Astrocyte (in vitro differentiated cells and primary cell): ENCODE results near the gene AKR1A1. TPM values are rescaled to one million over a fixed set of nuclear protein-coding genes. Genes with fewer than 3 reads are reported as not detected.
A peak's percentile ranks its signal among the peaks of the same experiment; 100 is the strongest.

ENCODE experiments used
- DNase-seq: peaks from one replicate; pipeline ENCODE4 v3.0.0-alpha.2; 2010; ENCODE audit warnings: low read depth
- FAIRE-seq: peaks from 2 replicates; lab custom pipeline; 2011; peaks lifted over from hg19 to GRCh38; lab: Jason Lieb, UNC
- H2AFZ ChIP-seq: 2 replicates; pipeline ENCODE4 v1.6.0; 2012; ENCODE audit warnings: low read depth, low read length, inconsistent platforms
- H3K27ac ChIP-seq: 2 replicates; pipeline ENCODE4 v1.5.1; 2011; ENCODE audit warnings: low read depth, low read length, inconsistent platforms
- H3K27me3 ChIP-seq: 2 replicates; pipeline ENCODE4 v1.6.0; 2011; ENCODE audit warnings: low read length, inconsistent platforms; ENCODE audit not compliant: insufficient read depth
- H3K36me3 ChIP-seq: 2 replicates; pipeline ENCODE4 v1.5.1; 2011; ENCODE audit warnings: low read length, inconsistent platforms; ENCODE audit not compliant: insufficient read depth
- H3K4me1 ChIP-seq: 2 replicates; pipeline ENCODE4 v1.5.1; 2011; ENCODE audit warnings: low read length, inconsistent platforms; ENCODE audit not compliant: insufficient read depth
- H3K4me2 ChIP-seq: 2 replicates; pipeline ENCODE4 v1.6.0; 2012; ENCODE audit warnings: low read length, inconsistent platforms
- H3K4me3 ChIP-seq: 2 replicates; pipeline ENCODE4 v1.5.1; 2011; ENCODE audit warnings: low read depth, mild to moderate bottlenecking, low read length, inconsistent platforms; ENCODE audit not compliant: insufficient read depth
- H3K79me2 ChIP-seq: 2 replicates; pipeline ENCODE4 v1.6.0; 2012; ENCODE audit warnings: mild to moderate bottlenecking, low read length, inconsistent platforms; ENCODE audit not compliant: insufficient read depth
- H3K9ac ChIP-seq: 2 replicates; pipeline ENCODE4 v1.6.0; 2012; ENCODE audit warnings: mild to moderate bottlenecking, low read length, inconsistent platforms
- H3K9me3 ChIP-seq: 2 replicates; pipeline ENCODE4 v1.5.1; 2012; ENCODE audit warnings: low read depth, mild to moderate bottlenecking, low read length, inconsistent platforms; ENCODE audit not compliant: insufficient read depth
- H4K20me1 ChIP-seq: 2 replicates; pipeline ENCODE4 v1.6.0; 2012; ENCODE audit warnings: low read length, inconsistent platforms; ENCODE audit not compliant: insufficient read depth
- H3K27ac Mint-ChIP-seq: one replicate; pipeline ENCODE4 v1.8.0; 2021; ENCODE audit warnings: mild to moderate bottlenecking, mixed read lengths; ENCODE audit not compliant: unreplicated experiment
- H3K27me3 Mint-ChIP-seq: one replicate; pipeline ENCODE4 v1.8.0; 2021; ENCODE audit warnings: low read depth, mixed read lengths; ENCODE audit not compliant: unreplicated experiment
- H3K36me3 Mint-ChIP-seq: one replicate; pipeline ENCODE4 v1.8.0; 2021; ENCODE audit warnings: low read depth, mixed read lengths; ENCODE audit not compliant: unreplicated experiment
- H3K4me1 Mint-ChIP-seq: one replicate; pipeline ENCODE4 v1.8.0; 2021; ENCODE audit warnings: low read depth, mixed read lengths; ENCODE audit not compliant: unreplicated experiment
- H3K4me3 Mint-ChIP-seq: one replicate; pipeline ENCODE4 v1.8.0; 2021; ENCODE audit warnings: mild to moderate bottlenecking, moderate library complexity, mixed read lengths; ENCODE audit not compliant: unreplicated experiment
- H3K9me3 Mint-ChIP-seq: one replicate; pipeline ENCODE4 v1.8.0; 2021; ENCODE audit warnings: mild to moderate bottlenecking, mixed read lengths; ENCODE audit not compliant: unreplicated experiment
- EZH2 ChIP-seq: IDR thresholded peaks from 2 replicates; pipeline ENCODE4 v1.6.1; 2012; ENCODE audit warnings: mild to moderate bottlenecking, low read length, inconsistent platforms; ENCODE audit not compliant: insufficient read depth
- total RNA-seq: library from RNA; stranded (reverse); gene quantifications from 2 replicates; pipeline ENCODE4 v1.2.1, GENCODE V29; 2021
- TF ChIP-seq, protein P1 (sequence below): IDR thresholded peaks from 2 replicates; pipeline ENCODE4 v1.5.1; 2011; ENCODE audit warnings: low read depth, mild to moderate bottlenecking, inconsistent platforms, low read length, moderate library complexity; ENCODE audit not compliant: insufficient read depth

AKR1A1 gene
- total RNA-seq, 1 donor from 2014 or later = 118 TPM

DNA sequence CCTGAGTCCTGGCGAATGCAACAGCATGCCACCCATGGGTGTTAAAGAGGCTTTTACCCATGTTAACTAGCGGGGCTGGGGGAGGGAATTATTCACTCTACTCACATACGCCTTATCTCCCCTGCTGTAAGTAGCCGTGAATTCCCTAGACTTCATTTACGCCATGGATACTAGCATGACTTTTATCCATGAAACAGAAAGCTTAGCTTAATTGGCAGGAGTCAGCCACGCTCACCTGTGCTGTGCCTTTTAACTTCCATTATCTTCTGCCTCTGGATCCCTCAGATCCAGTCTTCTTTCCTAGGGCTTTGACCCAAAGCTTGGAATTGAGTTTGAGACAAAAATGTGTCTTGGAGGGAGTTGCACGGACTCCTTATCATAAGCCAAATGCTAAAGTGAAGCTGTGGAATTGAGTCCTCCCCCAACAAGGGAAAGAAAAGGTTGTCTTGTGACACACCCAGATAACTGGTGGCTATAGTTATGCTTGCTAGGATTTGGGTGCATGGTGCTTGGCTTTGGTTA, 23.5 kb downstream of the AKR1A1 start:
- H3K9me3 Mint-ChIP-seq = no peaks in the 10 kb centered on the region
- H3K4me2 ChIP-seq = no peak overlapping the region
- H3K4me3 Mint-ChIP-seq = no peak overlapping the region
- no peaks in the 10 kb centered on the region for H3K4me1 ChIP-seq
- H4K20me1 ChIP-seq = peaks cover 16% of the 10 kb centered on the region
- no peak overlapping the region for H3K27ac Mint-ChIP-seq
- H3K36me3 ChIP-seq = peaks cover 19% of the 10 kb centered on the region
- peaks cover 6% of the 10 kb centered on the region for H3K4me1 Mint-ChIP-seq
- no peak overlapping the region for H2AFZ ChIP-seq
- no peak overlapping the region for H3K4me3 ChIP-seq
- DNase-seq (no peak), FAIRE-seq (no peak)
- no peak overlapping the region for H3K27ac ChIP-seq
- TF ChIP-seq EZH2 = no peak
- TF ChIP-seq, protein P1, sequence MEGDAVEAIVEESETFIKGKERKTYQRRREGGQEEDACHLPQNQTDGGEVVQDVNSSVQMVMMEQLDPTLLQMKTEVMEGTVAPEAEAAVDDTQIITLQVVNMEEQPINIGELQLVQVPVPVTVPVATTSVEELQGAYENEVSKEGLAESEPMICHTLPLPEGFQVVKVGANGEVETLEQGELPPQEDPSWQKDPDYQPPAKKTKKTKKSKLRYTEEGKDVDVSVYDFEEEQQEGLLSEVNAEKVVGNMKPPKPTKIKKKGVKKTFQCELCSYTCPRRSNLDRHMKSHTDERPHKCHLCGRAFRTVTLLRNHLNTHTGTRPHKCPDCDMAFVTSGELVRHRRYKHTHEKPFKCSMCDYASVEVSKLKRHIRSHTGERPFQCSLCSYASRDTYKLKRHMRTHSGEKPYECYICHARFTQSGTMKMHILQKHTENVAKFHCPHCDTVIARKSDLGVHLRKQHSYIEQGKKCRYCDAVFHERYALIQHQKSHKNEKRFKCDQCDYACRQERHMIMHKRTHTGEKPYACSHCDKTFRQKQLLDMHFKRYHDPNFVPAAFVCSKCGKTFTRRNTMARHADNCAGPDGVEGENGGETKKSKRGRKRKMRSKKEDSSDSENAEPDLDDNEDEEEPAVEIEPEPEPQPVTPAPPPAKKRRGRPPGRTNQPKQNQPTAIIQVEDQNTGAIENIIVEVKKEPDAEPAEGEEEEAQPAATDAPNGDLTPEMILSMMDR = no peak
- no peak overlapping the region for H3K9ac ChIP-seq
- H3K36me3 Mint-ChIP-seq = peaks cover 5% of the 10 kb centered on the region
- no peaks in the 10 kb centered on the region for H3K79me2 ChIP-seq
- no peaks in the 10 kb centered on the region for H3K27me3 ChIP-seq
- H3K9me3 ChIP-seq = no peaks in the 10 kb centered on the region
- no peaks in the 10 kb centered on the region for H3K27me3 Mint-ChIP-seq

DNA sequence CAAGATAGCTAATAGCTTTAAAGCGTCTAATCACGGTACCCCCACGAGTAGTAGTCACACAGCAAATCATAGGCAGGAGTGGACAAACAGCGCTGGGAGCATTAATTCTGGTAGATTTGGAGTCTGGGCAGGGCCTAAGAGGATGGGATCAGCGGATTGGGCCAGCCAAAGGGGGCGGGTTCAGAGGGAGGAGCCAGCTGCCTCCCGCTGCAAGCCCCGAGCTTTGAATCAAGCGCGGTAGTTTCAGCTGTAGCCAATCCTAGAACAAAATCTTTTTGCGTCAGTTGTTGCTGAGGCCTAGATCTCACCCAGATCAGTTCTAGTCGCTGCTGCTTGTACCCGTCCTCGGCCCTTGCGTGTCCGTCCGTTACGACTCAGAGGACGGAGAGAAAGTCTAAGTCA, 32.6 kb downstream of the AKR1A1 start:
- H3K9ac ChIP-seq = peak overlapping the region; percentile 98
- peaks cover 30% of the 10 kb centered on the region for H4K20me1 ChIP-seq
- TF ChIP-seq, protein P1 = no peak
- TF ChIP-seq EZH2 = no peak
- H3K27ac Mint-ChIP-seq = peak overlapping the region; percentile 87
- peak overlapping the region; percentile 98 for H3K4me3 ChIP-seq
- no peaks in the 10 kb centered on the region for H3K27me3 ChIP-seq
- peak overlapping the region; percentile 95 for H3K27ac ChIP-seq
- DNase-seq (peak; percentile 89), FAIRE-seq (peak; percentile 59)
- no peaks in the 10 kb centered on the region for H3K36me3 ChIP-seq
- H3K9me3 Mint-ChIP-seq = peaks cover 2% of the 10 kb centered on the region
- peak overlapping the region; percentile 100 for H3K4me2 ChIP-seq
- H3K36me3 Mint-ChIP-seq = no peaks in the 10 kb centered on the region
- H3K27me3 Mint-ChIP-seq = no peaks in the 10 kb centered on the region
- peaks cover 41% of the 10 kb centered on the region for H3K79me2 ChIP-seq
- H3K4me3 Mint-ChIP-seq = peak overlapping the region; percentile 99
- H3K4me1 Mint-ChIP-seq = peaks cover 9% of the 10 kb centered on the region
- H3K9me3 ChIP-seq = no peaks in the 10 kb centered on the region
- H3K4me1 ChIP-seq = peaks cover 14% of the 10 kb centered on the region
- peak overlapping the region; percentile 100 for H2AFZ ChIP-seq

DNA sequence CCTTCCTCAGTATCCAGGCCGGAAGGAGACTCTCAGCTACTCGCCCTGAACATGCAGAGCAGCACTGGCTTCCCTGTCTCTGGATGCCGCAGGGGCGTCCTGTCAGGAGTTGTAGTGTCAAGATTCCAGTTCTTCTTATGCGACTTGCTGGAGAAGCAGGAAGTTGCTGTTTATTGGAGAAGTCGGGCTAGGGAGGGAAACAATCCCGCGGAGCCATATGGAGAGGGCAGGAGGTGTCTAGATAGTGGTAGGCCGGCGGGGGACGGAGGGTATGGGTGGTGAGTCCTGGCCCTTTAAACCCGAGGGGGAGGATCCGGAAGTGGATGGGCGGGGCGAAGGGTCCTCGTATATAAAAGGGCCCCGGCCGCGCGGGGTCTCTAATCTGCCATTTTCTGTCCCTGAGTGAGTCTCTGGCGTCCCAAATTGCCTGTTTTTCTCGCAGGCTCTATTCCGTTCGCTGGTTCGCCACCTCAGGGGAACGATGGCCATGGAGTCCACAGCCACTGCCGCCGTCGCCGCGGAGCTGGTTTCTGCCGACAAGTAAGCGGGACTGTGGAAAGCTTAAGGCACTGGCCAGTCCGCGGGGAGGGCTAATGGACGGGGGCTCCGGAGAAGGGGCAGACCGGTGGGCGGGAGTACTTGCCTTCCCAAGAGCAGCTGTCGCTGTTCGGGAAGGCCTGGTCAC, 33.2 kb downstream of the AKR1A1 start, which contains the start of gene NASP:
Gene NASP (plus strand): TSS at position 376 of the 685 bp plus-strand sequence. CDS start 106 bp downstream, at position 482.
- Histone ChIP-seq H3K36me3 (no peaks in the 10 kb centered on the region), H3K4me2 (peak within 1 kb of the TSS; percentile 100), H3K4me1 (peaks cover 14% of the 10 kb centered on the region), H4K20me1 (peaks cover 34% of the 10 kb centered on the region), H2AFZ (peak within 1 kb of the TSS; percentile 100), H3K9ac (peak within 1 kb of the TSS; percentile 98), H3K27ac (peak within 1 kb of the TSS; percentile 95), H3K79me2 (peaks cover 47% of the 10 kb centered on the region), H3K4me3 (peak within 1 kb of the TSS; percentile 98), H3K9me3 (no peaks in the 10 kb centered on the region), H3K27me3 (no peaks in the 10 kb centered on the region)
- H3K27ac Mint-ChIP-seq = peak within 1 kb of the TSS; percentile 87
- no peaks in the 10 kb centered on the region for H3K36me3 Mint-ChIP-seq
- no peaks in the 10 kb centered on the region for H3K27me3 Mint-ChIP-seq
- peak within 1 kb of the TSS; percentile 99 for H3K4me3 Mint-ChIP-seq
- FAIRE-seq (no peak), DNase-seq (peak; percentile 51)
- TF ChIP-seq, protein P1 = no peak
- no peak for TF ChIP-seq EZH2
- peaks cover 2% of the 10 kb centered on the region for H3K9me3 Mint-ChIP-seq
- peaks cover 9% of the 10 kb centered on the region for H3K4me1 Mint-ChIP-seq
